GM06990 (cell line): Measurements from ENCODE around the gene GRIA2.

ENCODE experiments used
- DNase-seq: peaks from one replicate; pipeline ENCODE4 v3.0.0-alpha.2; 2011; ENCODE audit not compliant: insufficient read length; ENCODE audit errors: extremely low read depth
- H3K27me3 ChIP-seq: replicated peaks from 2 replicates; pipeline ENCODE4 v1.6.0; 2011; ENCODE audit warnings: low read length; ENCODE audit not compliant: control insufficient read depth, insufficient read depth
- H3K36me3 ChIP-seq: 2 replicates; pipeline ENCODE4 v1.5.1; 2011; ENCODE audit warnings: low read length; ENCODE audit not compliant: control insufficient read depth, insufficient read depth
- H3K4me3 ChIP-seq: replicated peaks from 2 replicates; pipeline ENCODE4 v1.5.1; 2011; ENCODE audit warnings: low read depth, mild to moderate bottlenecking, control low read depth, low read length
- CTCF ChIP-seq: IDR thresholded peaks from 2 replicates; pipeline ENCODE4 v1.5.1; 2011; ENCODE audit warnings: low read length, control low read depth, mild to moderate bottlenecking, inconsistent platforms; ENCODE audit not compliant: insufficient read depth, poor library complexity, severe bottlenecking

Gene GRIA2

DNA sequence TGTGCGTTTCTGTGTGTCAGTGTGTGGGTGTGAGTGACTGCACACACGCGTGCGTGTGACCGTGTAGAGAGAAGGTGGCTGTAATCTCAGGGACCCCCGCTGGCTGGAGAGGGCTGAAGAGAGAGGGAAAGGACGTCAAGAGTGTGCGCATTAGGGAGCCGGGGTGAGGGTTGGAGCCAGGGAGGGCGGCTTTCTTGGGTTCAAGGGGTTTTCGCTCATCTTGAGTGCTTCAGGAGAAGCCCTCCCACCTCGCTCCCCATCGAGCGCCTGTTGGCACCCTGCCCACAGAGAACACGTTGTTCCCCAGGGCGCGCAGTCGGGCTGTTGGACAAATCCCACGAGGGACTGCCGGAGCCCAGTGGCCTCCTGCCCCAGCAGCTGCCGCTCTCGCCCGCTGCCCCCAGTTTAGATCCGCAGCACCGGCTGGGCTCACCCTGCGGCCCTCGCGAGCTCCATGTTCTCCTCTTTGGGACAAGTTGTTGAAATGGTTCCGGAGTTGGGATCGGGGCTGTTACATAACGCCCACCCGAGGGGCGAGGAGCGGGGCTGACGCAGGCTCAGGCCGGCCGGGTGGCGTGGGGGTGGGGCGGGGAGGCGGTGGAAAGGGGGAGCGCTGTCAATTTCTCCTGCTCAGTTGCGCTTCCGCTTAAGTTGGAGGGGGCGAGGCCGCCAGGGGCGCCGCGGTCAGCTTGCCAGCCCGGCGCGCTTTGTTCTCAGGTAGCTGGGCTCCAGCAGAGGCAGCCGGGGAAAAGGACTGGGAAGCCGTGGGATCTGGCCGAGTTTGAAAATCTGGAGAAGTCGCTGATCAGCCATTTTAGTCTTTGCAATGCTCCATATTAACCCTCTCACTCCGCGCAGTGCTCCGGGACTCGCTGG lies 1.6 kb downstream of the GRIA2 start:
- no peak overlapping the region for H3K4me3 ChIP-seq
- no peak for DNase-seq
- H3K36me3 ChIP-seq, result no peaks in the 10 kb centered on the region
- TF ChIP-seq CTCF, result no peak
- no peaks in the 10 kb centered on the region for H3K27me3 ChIP-seq

DNA sequence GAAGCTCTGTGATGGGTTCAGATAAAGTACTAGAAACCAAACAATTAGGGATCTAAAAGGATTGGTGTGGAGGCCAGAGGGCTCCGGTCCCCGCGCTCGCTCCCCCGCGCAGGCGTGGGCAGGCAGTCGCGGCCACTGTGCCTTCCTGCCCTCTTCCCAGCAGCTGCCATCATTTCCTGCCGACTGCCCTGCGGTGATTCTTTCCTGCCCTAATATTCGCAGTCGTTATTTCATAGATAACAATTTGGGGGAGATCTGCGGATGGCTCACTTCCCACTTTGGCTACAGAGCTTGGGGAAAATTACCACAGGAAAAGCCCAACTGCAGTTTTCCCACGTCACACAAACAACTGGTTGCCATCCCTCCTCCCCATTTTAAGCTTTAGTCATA lies 2.2 kb downstream of the GRIA2 start:
- TF ChIP-seq CTCF, result no peak
- H3K27me3 ChIP-seq, result no peaks in the 10 kb centered on the region
- no peaks in the 10 kb centered on the region for H3K36me3 ChIP-seq
- no peak for DNase-seq
- no peak overlapping the region for H3K4me3 ChIP-seq

DNA sequence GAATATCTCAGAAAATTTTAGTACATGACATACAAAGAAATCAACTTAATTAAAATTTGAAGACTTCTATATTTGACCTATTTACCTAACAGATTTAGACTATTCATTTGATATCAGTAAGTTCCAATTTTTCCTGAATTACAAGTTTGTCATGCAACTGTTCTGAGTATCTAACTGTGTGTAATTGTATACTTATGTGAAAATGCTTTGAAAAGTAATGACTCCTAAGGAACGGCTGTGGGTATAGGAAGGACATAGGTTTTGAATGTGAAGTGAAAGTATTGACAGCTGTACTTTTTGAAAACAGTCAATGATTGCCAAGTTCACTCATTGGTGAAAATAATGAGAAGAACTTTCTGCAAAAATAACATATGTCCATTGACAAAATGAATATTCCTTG lies 2.9 kb downstream of the GRIA2 start:
- DNase-seq, result no peak
- no peak for TF ChIP-seq CTCF
- no peak overlapping the region for H3K4me3 ChIP-seq
- H3K27me3 ChIP-seq, result no peaks in the 10 kb centered on the region
- no peaks in the 10 kb centered on the region for H3K36me3 ChIP-seq

DNA sequence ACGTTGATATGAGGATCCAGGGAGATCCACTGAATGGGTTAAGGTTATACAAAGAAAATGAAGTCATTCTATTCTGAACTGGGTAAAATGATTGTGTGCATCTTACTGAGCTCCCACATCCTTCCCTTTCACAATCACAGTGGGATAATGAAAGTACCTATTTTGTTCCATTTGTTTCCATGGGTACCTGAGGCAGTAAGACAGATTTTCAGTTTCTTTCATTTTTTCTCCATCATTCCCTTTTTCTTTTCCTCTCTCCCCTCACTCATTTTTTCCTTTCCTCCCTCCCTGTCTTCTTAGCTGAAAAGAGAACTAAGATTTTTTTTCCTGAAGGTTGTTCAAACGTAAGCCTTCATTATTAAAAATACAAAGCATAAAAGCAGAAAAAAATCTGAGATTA lies 4.6 kb downstream of the GRIA2 start:
- H3K27me3 ChIP-seq, result no peaks in the 10 kb centered on the region
- no peak for TF ChIP-seq CTCF
- no peak overlapping the region for H3K4me3 ChIP-seq
- H3K36me3 ChIP-seq, result no peaks in the 10 kb centered on the region
- no peak for DNase-seq

DNA sequence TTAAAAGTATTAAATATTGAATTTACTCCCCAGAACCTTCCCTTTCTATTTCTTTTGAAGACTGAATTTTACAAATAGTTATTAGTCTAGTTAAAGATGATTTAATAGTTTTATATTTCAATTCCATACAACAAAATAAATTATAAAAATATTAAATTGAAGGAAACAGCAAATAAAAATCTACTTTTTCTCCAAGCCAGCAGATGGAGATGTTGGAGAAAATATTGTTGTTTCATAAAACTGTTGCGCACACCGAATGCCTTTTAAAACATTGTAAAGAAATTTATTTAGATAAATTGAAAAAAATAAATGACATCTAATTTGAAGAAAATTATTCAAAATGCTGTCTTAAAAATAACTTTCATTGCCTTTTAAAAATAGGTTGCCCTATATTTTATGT lies 5.5 kb downstream of the GRIA2 start:
- H3K4me3 ChIP-seq, result no peak overlapping the region
- no peak for TF ChIP-seq CTCF
- no peaks in the 10 kb centered on the region for H3K27me3 ChIP-seq
- DNase-seq, result no peak
- H3K36me3 ChIP-seq, result no peaks in the 10 kb centered on the region
